Right lobe of liver (tissue), 6 donors: ENCODE measurements around the gene TRIM17. TPM values are rescaled to one million over a fixed set of nuclear protein-coding genes. Genes with fewer than 3 reads are reported as not detected.

ENCODE experiments used
- ATAC-seq, 4 donors: fragments of 200-7000 bp; cut with Tn5 transposase; one replicate each; pipeline ENCODE4 v1.9.1; 2020; ENCODE audit warnings: mild to moderate bottlenecking in 4 of 4, moderate library complexity in 4 of 4
- DNase-seq, 3 donors: peaks; one replicate each; pipeline ENCODE4 v3.0.0-alpha.2; 2020
- H3K27ac ChIP-seq, 3 donors: fragments of 200-600 bp; one replicate each; pipeline ENCODE4 v1.8.0; 2022
- H3K27me3 ChIP-seq, 2 donors: fragments of 200-600 bp; one replicate each; pipeline ENCODE4 v1.8.0; 2022
- H3K36me3 ChIP-seq, 4 donors: fragments of 200-600 bp; sonication (generic) in 1 of 4; one replicate each; pipeline versions ENCODE4 v1.5.1 to v1.8.0; 2017 to 2022; ENCODE audit warnings: control low read depth in 1 of 4
- H3K4me1 ChIP-seq, 4 donors: fragments of 200-600 bp; sonication (generic) in 1 of 4; one replicate each; pipeline versions ENCODE4 v1.5.1 to v1.8.0; 2017 to 2022; ENCODE audit warnings: control low read depth in 1 of 4
- H3K4me3 ChIP-seq, 3 donors: fragments of 200-600 bp; one replicate each; pipeline ENCODE4 v1.8.0; 2022
- H3K9me3 ChIP-seq, 4 donors: fragments of 200-600 bp; sonication (generic) in 1 of 4; one replicate each; pipeline versions ENCODE4 v1.5.1 to v1.8.0; 2017 to 2022; ENCODE audit warnings: control low read depth in 1 of 4
- CTCF ChIP-seq, 4 donors: fragments of 200-600 bp in 3 of 4; fragments of 450-650 bp in 1 of 4; IDR thresholded peaks; one replicate each; pipeline versions ENCODE4 v1.5.1 to v1.8.0; 2016 to 2022; ENCODE audit warnings: antibody characterized with exemption in 4 of 4, mild to moderate bottlenecking in 2 of 4
- POLR2A ChIP-seq: fragments of 450-650 bp; IDR thresholded peaks from one replicate; pipeline ENCODE4 v1.6.1; 2017; ENCODE audit warnings: antibody characterized with exemption, mild to moderate bottlenecking
- WGBS: methylation state at CpG from one replicate; pipeline ENCODE4 v1.1.6; 2018; ENCODE audit warnings: low coverage, low lambda C conversion rate; ENCODE audit not compliant: insufficient coverage; ENCODE audit errors: missing lambda C conversion rate; 5-methylcytosine and 5-hydroxymethylcytosine counted together
- intact Hi-C, 2 donors: fragments of 100-400 bp; cut with DNase I; formaldehyde crosslinking; loops; one replicate each; pipeline versions ENCODE4 v1.11.2 to v1.14.1; 2022
- total RNA-seq, 6 experiments: library from RNA; depleted of rRNA in 2 of 6; stranded (reverse); fragments of >200 nt in 2 of 6; fragmentation: NEBNext Ultra II Directional in 3 of 6; extraction: Animal tissue kit (Norgen Biotek cat#: 25700) in 3 of 6; gene quantifications; one replicate each; pipeline versions ENCODE4 v1.1.0 to v1.2.4, GENCODE V29; 2016 to 2023
- donor health status: DM: no; HTN: yes; CAD: no.
- donor health status: DM: no; HTN: no; CAD: no.
- donor health status: DM: no; HTN: no; CAD: no.
- donor health status: DM: no; HTN: yes; CAD: no.
- donor health status: DM: no; HTN: yes; CAD: no.

The TRIM17 gene
- total RNA-seq, 6 experiments from 2014 or later, result not detected

GRCh38 chr1:228365271-228366061, 51.2 kb downstream of the TRIM17 start:
- H3K4me3 ChIP-seq, result no peak overlapping the region
- no peak overlapping the region for H3K27ac ChIP-seq
- intact Hi-C loops, result no loop called here
- H3K9me3 ChIP-seq, result no peaks in the 10 kb centered on the region
- no peaks in the 10 kb centered on the region for H3K4me1 ChIP-seq
- no peak for TF ChIP-seq POLR2A
- no peak for TF ChIP-seq CTCF (IDR thresholded peaks at IDR 0.05)
- no peaks in the 10 kb centered on the region for H3K27me3 ChIP-seq
- no peak for ATAC-seq
- 80% methylated on average over 4 of the region's 20 CpGs for WGBS
- peak in 1 of 3 donors; percentile 48 for DNase-seq
- no peaks in the 10 kb centered on the region for H3K36me3 ChIP-seq

- no peak overlapping the region for H3K27ac ChIP-seq
- no peak for ATAC-seq
- no peak overlapping the region for H3K4me3 ChIP-seq
- no peaks in the 10 kb centered on the region for H3K36me3 ChIP-seq
- no CpG with 5 or more reads among the region's 19 CpGs for WGBS
- H3K27me3 ChIP-seq, result no peaks in the 10 kb centered on the region
- no peaks in the 10 kb centered on the region for H3K9me3 ChIP-seq
- TF ChIP-seq POLR2A (no peak), CTCF (IDR thresholded peaks at IDR 0.05) (no peak)
- intact Hi-C loops, result no loop called here
- no peaks in the 10 kb centered on the region for H3K4me1 ChIP-seq
- peak in 1 of 3 donors; percentile 42 for DNase-seq
Observed at GRCh38 chr1:228364706-228365213, 51.9 kb downstream of the TRIM17 start.

- ATAC-seq, result no peak
- DNase-seq, result peak in 2 of 3 donors; percentile 8 to 34
- Histone ChIP-seq H3K36me3 (no peaks in the 10 kb centered on the region), H3K9me3 (no peaks in the 10 kb centered on the region), H3K27ac (no peak overlapping the region), H3K27me3 (no peaks in the 10 kb centered on the region), H3K4me3 (no peak overlapping the region), H3K4me1 (no peaks in the 10 kb centered on the region)
- intact Hi-C loops, result no loop called here
- 65% methylated on average over 5 of the region's 12 CpGs for WGBS
- no peak for TF ChIP-seq POLR2A
- no peak for TF ChIP-seq CTCF (IDR thresholded peaks at IDR 0.05)
Observed at GRCh38 chr1:228364068-228364705, 52.5 kb downstream of the TRIM17 start.

- intact Hi-C loops, result no loop called here
- H3K9me3 ChIP-seq, result no peaks in the 10 kb centered on the region
- no peak for ATAC-seq
- TF ChIP-seq CTCF (IDR thresholded peaks at IDR 0.05), result no peak
- TF ChIP-seq POLR2A, result no peak
- no CpG with 5 or more reads among the region's 9 CpGs for WGBS
- H3K4me3 ChIP-seq, result no peak overlapping the region
- DNase-seq, result peak in 2 of 3 donors; percentile 5 to 43
- H3K36me3 ChIP-seq, result no peaks in the 10 kb centered on the region
- H3K4me1 ChIP-seq, result no peaks in the 10 kb centered on the region
- H3K27me3 ChIP-seq, result no peaks in the 10 kb centered on the region
- no peak overlapping the region for H3K27ac ChIP-seq
Observed at GRCh38 chr1:228363686-228364067, 53.0 kb downstream of the TRIM17 start.
